A549 treated with RU486 at 1 μM for 4 hours (cell line): ENCODE data around the gene EMCN. TPM values are rescaled to one million over a fixed set of nuclear protein-coding genes. Genes with fewer than 3 reads are reported as not detected.

Source experiments
- total RNA-seq: library from RNA; stranded (reverse); fragments of 200-300 nt; extraction: Qiagen RNA extraction; gene quantifications from 5 replicates; pipeline ENCODE4 v1.2.3, GENCODE V29; 2022; ENCODE audit warnings: low read depth

Gene EMCN, protein sequence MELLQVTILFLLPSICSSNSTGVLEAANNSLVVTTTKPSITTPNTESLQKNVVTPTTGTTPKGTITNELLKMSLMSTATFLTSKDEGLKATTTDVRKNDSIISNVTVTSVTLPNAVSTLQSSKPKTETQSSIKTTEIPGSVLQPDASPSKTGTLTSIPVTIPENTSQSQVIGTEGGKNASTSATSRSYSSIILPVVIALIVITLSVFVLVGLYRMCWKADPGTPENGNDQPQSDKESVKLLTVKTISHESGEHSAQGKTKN
- total RNA-seq = not detected in 5 replicates

DNA sequence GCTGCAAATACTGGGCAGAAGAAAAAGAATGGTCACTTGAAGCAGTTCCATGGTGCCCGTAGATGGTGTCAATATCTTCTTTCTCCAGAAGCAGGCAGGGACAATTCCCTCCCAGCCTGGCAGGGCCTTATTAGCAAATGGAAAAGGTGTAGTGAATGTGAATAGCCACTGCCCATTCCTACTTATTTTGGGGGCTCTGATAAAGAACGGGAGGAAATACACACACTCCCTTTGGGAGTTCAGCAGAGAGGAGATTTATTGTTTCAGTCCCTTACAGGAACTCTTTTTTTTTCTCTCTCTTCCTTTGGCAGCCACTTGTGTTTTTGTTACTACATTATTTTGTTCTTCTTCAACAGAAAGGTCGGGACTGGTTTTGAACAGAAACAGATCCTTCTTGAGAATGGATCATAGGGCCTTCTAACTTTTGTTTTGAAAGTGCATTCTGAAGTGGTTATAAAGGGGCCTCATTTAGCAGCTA is at the start of gene EMCN:
Gene EMCN, minus strand, starts transcription at position 159 of the 478 bp plus-strand sequence. Its CDS starts 108 bp downstream, at position 51.

